AML-193 (cell line): ENCODE measurements around the gene ITGB7.
"Not testable (repeated sequence)": the region's sequence is repeated elsewhere in the genome, so short reads cannot be mapped to it uniquely, and the experiment has no call there.

ENCODE experiments used
- DNase-seq, 2 experiments: peaks; one replicate each; lab custom pipeline; 2025; lab: John Stamatoyannopoulos, UW

Gene ITGB7

DNA sequence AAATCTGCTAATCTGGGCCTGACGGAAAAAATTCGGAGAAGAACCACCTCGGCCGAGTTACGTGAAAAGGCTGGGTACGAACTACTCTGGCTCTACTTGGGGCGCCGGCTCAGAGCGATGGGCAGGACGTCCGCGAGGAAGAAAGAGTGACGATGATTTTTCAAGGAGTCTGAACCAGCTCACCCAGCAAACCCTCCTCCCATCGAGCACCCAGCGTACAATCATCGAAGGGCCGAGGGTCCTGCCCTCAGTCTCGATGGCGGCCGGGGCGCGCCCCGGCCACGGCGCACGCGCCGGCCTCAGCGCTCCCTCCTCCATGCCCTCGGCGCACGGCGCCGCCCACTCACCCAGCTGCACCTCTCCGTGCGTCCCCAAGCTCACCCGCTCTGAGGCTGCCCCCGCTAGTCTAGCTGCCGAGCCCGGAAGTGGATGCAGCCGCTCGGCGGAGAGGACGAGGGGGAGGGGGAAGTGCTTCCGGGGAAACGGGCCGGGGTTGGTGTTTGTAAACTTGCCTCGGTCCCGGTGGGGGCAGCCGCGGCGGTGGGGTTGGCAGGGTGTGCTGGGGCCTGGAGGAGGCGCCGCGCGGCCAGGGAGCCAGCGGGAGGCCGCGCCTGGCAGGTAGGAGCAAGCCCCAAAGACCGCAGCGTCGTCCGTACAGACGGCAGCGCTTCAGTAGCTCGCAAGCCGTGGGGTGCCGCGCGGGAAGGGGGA is 26.7 kb downstream of the ITGB7 start, which contains the start of the genes CSAD and ZNF740:
TSS of gene CSAD (minus strand) at position 706 of the 711 bp plus-strand sequence. CDS start 7,455 bp downstream, outside the sequence.
TSS of gene ZNF740 (plus strand) at position 503 of the 711 bp plus-strand sequence. CDS start 1,262 bp downstream, outside the sequence.
- peak; percentile 90 to 94 for DNase-seq

GRCh38 chr12:53179687-53180219 is 27.3 kb downstream of the ITGB7 start:
- no peak for DNase-seq

DNA sequence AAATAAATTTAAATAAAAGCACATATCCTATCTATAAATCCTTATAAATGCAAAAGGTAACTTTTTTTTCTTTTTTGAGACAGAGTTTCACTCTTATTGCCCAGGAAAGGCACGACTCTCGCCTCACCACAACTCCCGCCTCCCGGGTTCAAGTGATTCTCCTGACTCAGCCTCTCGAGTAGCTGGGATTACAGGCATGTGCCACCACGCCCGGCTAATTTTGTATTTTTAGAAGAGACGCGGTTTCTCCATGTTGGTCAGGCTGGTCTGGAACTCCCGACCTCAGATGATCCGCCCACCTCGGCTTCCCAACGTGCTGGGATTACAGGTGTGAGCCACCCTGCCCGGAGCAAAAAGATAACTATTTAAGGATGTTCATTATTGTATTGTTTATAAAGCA is 28.2 kb downstream of the ITGB7 start:
- DNase-seq = not testable (repeated sequence)

DNA sequence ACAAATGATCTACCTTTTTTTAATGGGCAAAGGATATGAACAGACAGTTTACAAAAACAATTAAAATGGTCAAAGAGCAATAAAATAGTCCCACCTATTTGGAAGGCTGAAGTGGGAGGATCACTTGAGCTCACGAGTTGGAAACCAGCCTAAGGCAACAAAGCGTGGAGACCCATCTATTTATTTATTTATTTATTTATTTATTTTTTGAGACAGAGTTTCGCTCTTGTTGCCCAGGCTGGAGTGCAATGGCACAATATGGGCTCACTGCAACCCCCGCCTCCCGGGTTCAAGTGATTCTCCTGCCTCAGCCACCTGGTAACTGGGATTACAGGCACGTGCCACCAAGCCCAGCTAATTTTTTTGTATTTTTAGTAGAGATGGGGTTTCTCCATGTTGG is 29.6 kb downstream of the ITGB7 start:
- DNase-seq = not testable (repeated sequence)

- no peak for DNase-seq
These were observed 30.3 kb downstream of the ITGB7 start for GRCh38 chr12:53176750-53177149.

DNA sequence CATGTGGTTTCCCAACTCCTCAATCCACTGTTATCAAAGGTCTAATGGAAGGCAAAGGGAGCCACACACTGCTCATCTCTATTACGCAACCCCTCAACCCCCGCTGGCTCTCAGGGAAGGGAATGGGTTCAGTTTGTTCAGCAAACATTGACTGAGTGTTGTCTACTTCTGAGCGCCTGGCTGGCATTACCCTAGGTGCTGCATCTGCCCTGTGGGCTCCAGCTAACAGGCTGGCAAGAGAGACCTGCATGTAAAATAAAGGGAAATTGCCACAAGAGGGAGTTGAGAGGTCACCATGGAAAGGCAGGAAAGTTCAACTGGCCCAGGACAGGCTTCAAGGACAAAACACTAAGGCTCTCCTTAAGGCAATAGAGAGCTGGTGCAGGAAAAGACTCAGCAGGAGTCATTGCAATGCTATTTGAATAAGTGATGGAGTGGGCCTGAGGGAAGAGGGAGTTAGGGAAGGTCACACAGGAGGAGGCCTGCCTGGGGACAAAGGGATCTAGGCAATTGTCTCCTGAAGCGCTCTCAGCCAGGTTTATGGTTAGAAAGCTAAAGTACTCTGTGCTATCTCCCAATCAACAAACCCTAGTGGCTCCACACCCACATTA is 32.1 kb downstream of the ITGB7 start:
- peak; percentile 58 to 66 for DNase-seq

- DNase-seq = no peak
These were observed 33.9 kb downstream of the ITGB7 start for GRCh38 chr12:53173085-53173715.

DNA sequence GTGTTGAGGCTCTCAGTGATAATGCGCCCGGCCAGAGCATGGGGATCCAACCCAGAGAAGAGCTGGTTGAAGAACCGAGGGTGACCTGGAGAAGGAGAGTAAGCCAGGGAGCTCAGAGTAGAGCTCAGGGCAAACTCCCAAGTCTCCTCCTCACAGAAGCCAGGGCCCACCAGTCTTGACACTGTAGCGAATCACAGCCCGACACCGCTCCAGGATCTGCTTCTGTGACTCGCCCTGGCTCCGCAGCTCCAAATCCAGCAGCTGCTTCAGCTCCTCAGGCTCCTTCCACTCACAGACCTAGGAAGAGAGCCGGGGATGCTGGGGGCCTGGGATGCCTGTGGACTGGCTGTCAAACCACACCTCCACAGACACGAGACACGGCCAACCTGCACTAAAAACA is 34.7 kb downstream of the ITGB7 start:
- DNase-seq = no peak

- DNase-seq = no peak
These were observed 35.2 kb downstream of the ITGB7 start for GRCh38 chr12:53171725-53172329.

DNA sequence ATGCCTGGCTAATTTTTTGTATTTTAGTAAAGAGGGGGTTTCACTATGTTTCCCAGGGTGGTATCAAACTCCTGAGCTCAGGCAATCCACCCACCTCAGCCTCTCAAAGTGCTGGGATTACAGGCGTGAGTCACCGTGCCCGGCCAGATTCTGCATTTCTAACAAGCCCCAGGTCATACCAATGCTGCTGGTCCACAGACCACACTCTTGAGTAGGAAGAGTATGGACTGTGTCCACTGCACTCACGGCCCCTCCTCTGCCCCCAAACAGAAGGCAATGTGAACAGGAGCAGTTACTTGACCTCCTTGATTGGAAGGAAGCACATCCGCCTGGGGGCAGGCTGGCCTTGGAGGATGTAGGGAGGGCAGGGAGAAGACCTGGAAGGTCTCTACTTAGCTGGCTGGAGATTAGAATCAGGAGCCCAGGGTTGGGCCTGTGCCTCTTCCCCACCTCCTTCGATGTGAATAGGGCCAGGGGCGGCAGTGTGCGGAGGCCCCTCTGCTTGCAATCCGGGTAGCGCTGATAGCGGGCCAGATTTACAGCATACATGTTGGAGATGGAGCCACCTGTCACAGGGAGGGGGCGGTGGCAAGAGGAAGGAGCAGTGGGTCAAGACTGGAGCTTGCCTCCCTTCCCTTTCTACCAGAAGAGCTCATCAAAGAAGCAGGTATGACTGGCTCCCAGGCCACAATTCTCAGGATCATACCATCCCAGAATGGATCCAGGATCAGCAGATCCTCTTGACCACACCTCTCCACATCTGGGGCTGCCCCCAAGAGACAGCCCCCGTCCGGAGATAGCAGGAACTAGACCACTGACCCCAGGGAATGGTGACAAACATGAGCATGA is 36.0 kb downstream of the ITGB7 start:
- no peak for DNase-seq

GRCh38 chr12:53170215-53170614 is 36.8 kb downstream of the ITGB7 start:
- no peak for DNase-seq

DNA sequence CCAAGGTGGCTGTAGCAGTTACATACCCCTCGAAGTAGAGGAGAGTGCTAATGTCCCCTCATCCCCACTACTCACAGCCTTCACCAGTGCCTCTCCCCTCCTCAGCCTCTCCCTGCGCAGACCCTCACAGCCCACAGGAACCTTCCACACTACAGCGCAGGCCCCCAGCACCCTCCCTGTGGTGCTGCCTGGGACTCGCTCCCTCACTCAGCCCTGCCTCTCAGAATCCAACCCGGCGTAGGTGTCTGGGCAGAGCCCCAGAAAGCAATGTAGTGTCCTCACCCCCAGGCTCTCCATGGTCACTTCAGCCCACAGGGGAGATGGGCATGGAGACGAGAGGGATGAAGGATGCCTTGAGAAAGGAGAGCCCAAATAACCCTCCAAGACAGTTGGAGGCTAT is 37.4 kb downstream of the ITGB7 start:
- DNase-seq = no peak

- no peak for DNase-seq
These were observed 40.2 kb downstream of the ITGB7 start for GRCh38 chr12:53166837-53167236.

DNA sequence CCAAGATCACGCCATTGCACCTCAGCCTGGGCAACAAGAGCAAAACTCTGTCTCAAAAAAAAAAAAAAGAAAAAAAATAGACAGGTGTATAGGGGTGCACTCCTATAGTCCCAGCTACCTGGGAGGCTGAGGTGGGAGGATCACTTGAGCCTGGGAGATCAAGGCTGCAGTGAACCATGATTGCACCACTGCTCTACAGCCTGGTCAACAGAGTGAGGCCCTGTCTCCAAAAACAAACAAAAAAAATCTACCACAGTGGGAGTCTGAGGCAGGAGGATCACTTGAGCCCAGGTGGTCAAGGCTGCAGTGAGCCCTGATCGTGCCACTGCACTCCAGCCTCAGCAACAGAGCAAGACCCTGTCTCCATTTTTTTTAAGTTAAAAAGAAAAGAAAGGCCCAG is 44.0 kb downstream of the ITGB7 start:
- not testable (repeated sequence) for DNase-seq

GRCh38 chr12:53161119-53161911 is 45.7 kb downstream of the ITGB7 start:
- no peak for DNase-seq

- DNase-seq = no peak
These were observed 46.4 kb downstream of the ITGB7 start for GRCh38 chr12:53160673-53161072.

DNA sequence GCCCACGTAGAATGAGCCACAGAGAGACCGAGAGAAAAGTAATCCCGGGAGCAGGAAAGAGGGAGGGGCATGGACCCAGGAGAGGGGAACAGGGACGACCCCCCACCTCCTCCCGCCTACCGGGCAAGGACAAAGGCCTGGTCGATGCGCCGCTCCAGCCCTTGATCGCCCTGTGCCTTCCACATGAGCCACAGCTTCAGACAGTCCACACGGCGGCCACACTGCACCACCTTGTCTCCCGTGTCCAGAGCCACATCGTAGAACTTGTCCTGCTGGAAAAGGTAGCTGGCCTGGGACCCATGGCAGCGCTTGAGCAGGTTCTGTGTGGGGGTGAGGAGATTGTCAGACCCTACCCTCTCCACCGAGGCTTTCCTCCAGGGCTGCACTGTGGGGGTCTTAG is 47.1 kb downstream of the ITGB7 start:
- DNase-seq = no peak

DNA sequence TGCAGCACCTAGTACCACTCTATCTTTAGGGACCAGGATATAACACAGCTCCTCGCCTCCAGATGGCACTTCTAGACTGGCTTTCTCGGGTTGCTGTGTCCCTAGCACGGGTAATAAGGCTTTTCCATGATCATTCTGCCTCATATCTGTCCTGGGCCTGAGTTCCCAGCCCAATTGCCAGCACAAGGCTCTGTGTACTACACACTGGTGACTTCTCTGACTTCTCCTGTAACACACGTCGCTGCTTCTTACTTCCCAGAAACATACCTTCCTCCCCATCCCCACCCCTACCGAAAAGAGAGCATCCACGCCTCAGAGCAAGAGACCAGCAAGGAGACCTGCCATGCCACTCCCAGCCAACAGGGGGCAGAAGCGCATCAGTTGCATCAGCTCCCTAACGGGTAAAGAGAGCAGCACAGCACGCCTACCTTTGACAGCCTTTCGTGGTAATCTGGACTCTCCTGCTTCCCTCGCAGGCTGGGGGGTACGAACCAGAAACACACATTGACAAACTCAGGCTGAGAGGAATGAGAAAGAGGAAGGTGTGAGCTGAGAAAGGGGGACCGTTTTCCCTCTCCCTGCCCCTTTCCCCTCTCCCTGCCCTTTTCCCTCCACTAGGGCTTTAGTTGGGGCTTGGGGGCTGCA is 47.7 kb downstream of the ITGB7 start:
- DNase-seq = peak; percentile 59 to 78

DNA sequence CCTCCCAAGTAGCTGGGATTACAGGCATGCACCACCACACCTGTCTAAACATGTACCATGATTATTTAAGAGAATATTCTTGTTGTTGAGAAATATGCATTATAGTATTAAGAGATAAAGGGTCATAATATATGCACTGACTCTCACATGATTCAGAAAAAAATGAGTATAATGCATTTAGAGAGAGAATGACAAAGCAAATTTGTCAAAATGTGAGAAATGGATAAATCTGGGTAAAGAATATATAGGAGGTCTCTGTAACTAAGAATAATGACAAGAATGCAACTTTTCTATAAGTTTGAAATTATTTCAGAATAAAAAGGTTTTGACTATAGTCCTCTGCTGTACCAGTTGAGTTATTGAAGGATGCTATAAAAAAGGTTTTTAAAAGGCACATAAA is 54.7 kb downstream of the ITGB7 start:
- no peak for DNase-seq

DNA sequence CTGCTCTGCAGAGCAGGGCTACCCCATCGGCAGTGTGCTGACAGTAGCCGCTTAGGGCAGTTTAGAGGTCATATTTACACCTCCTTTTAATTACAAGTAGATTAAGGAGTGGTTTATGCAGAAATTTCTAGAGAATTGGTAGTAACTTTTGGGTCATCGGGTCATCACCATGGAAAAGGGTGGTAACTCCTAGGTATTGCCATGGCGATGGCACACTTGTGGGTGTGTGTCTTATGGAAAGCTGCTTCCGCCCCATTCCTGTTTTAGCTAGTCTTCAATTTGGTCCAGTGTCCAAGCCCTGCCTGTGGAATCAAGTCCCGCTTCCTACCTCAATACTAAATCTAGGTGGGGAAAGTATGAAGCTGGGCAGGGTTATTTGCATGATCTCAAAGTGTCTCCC is 56.0 kb downstream of the ITGB7 start:
- no peak for DNase-seq
